ENCODE measurements around the gene HBS1L.

DNA sequence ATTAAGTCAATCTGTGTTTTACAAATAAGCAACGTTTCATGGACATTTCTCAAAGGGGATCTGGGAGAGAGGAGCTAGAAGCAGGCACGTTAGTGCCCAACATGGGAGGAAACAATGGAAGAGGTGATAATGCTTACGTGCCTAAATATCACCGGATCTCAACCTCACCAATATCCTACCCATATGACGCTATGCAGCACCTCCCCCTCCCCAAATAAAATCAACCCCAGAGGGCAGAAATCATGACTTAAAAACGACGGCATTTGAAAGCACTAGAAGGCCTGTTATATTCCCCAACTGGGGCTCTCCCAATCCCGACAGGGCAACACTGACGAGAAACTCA, 425 bp downstream of the HBS1L start:
- TF ChIP-seq, protein P1, sequence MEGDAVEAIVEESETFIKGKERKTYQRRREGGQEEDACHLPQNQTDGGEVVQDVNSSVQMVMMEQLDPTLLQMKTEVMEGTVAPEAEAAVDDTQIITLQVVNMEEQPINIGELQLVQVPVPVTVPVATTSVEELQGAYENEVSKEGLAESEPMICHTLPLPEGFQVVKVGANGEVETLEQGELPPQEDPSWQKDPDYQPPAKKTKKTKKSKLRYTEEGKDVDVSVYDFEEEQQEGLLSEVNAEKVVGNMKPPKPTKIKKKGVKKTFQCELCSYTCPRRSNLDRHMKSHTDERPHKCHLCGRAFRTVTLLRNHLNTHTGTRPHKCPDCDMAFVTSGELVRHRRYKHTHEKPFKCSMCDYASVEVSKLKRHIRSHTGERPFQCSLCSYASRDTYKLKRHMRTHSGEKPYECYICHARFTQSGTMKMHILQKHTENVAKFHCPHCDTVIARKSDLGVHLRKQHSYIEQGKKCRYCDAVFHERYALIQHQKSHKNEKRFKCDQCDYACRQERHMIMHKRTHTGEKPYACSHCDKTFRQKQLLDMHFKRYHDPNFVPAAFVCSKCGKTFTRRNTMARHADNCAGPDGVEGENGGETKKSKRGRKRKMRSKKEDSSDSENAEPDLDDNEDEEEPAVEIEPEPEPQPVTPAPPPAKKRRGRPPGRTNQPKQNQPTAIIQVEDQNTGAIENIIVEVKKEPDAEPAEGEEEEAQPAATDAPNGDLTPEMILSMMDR (conservative IDR thresholded peaks at IDR 0.05 in 1 of 2, IDR thresholded peaks at IDR 0.05 in 1 of 2; ENCODE audit: extremely low read depth in 1 of 2, insufficient read depth in 1 of 2, low read depth in 1 of 2, low read length in 2 of 2): no peak
- no peak for TF ChIP-seq EZH2 (IDR thresholded peaks at IDR 0.05; ENCODE audit: borderline replicate concordance, low read length)
